Left lung (tissue), 10 donors: Measurements from ENCODE around the gene PDE1A. TPM values are rescaled to one million over a fixed set of nuclear protein-coding genes. Genes with fewer than 3 reads are reported as not detected.
A peak's percentile ranks its signal among the peaks of the same experiment; 100 is the strongest.

Experiments
- ATAC-seq: fragments of 200-7000 bp; cut with Tn5 transposase; one replicate; pipeline ENCODE4 v1.9.1; 2020; ENCODE audit warnings: moderate library complexity
- DNase-seq, 4 donors: peaks; one replicate each; pipeline ENCODE4 v3.0.0-alpha.2; 2013 to 2020
- H3K27ac ChIP-seq, 2 donors: fragments of 200-600 bp; sonication (generic) in 1 of 2; one replicate each; pipeline versions ENCODE4 v1.5.0 to v1.8.0; 2020 to 2021
- H3K27me3 ChIP-seq, 2 donors: fragments of 200-600 bp; sonication (generic) in 1 of 2; one replicate each; pipeline versions ENCODE4 v1.5.0 to v1.8.0; 2020 to 2021
- H3K36me3 ChIP-seq, 2 donors: fragments of 200-600 bp; sonication (generic) in 1 of 2; one replicate each; pipeline versions ENCODE4 v1.5.0 to v1.8.0; 2020 to 2021
- H3K4me1 ChIP-seq, 2 donors: fragments of 200-600 bp; one replicate each; pipeline ENCODE4 v1.8.0; 2021
- H3K4me3 ChIP-seq, 2 donors: fragments of 200-600 bp; sonication (generic) in 1 of 2; one replicate each; pipeline versions ENCODE4 v1.5.0 to v1.8.0; 2020 to 2021; ENCODE audit warnings: mild to moderate bottlenecking in 1 of 2
- H3K9me3 ChIP-seq, 2 donors: fragments of 200-600 bp; sonication (generic) in 1 of 2; one replicate each; pipeline versions ENCODE4 v1.5.0 to v1.8.0; 2020 to 2021
- intact Hi-C, 2 donors: fragments of 100-400 bp; cut with DNase I; formaldehyde crosslinking; loops; one replicate each; pipeline versions ENCODE4 v1.11.2 to v1.14.2; 2022
- polyA plus RNA-seq, 6 donors: library from polyadenylated mRNA; unstranded; fragments of 120-200 nt; gene quantifications; one replicate each; pipeline ENCODE4 v1.2.1, GENCODE V29; 2013; ENCODE audit not compliant: insufficient read length in 6 of 6
- total RNA-seq, 2 donors: library from RNA; stranded (reverse); fragmentation: NEBNext Ultra II Directional; extraction: Animal tissue kit (Norgen Biotek cat#: 25700); gene quantifications; one replicate each; pipeline ENCODE4 v1.2.1, GENCODE V29; 2021
- TF ChIP-seq, protein P1 (sequence below), 2 donors: fragments of 200-600 bp; sonication (generic) in 1 of 2; IDR thresholded peaks; one replicate each; pipeline versions ENCODE4 v1.5.0 to v1.8.0; 2021; ENCODE audit warnings: antibody characterized with exemption in 2 of 2
- donor health status: DM: no; HTN: yes; CAD: no.
- donor health status: DM: no; HTN: no; CAD: no.

Gene PDE1A
- total and polyA plus RNA-seq, 8 donors: 4.6 to 16.3 (median 13.2) TPM

DNA sequence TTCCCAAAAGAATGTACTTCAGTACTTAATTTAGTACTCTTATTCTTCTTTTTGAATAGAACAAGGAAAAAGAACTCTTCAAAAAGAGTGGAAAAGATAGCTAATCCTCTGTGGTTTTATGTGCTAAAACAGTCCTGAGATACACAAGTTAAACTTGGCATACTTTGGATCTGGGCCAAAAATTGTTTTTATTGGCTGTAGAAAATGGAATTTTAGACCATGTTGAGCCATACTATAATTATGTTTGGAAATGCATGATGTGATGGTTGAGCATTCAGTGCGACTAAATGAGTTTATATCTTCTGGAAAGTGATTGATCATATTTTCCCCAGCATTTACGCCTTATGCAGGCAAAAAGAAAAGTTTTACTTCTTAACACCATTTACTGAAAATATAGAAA is 18.0 kb upstream of the PDE1A start:
- H3K36me3 ChIP-seq: no peaks in the 10 kb centered on the region
- H3K27me3 ChIP-seq: no peaks in the 10 kb centered on the region
- H3K27ac ChIP-seq: no peak overlapping the region
- TF ChIP-seq, protein P1, sequence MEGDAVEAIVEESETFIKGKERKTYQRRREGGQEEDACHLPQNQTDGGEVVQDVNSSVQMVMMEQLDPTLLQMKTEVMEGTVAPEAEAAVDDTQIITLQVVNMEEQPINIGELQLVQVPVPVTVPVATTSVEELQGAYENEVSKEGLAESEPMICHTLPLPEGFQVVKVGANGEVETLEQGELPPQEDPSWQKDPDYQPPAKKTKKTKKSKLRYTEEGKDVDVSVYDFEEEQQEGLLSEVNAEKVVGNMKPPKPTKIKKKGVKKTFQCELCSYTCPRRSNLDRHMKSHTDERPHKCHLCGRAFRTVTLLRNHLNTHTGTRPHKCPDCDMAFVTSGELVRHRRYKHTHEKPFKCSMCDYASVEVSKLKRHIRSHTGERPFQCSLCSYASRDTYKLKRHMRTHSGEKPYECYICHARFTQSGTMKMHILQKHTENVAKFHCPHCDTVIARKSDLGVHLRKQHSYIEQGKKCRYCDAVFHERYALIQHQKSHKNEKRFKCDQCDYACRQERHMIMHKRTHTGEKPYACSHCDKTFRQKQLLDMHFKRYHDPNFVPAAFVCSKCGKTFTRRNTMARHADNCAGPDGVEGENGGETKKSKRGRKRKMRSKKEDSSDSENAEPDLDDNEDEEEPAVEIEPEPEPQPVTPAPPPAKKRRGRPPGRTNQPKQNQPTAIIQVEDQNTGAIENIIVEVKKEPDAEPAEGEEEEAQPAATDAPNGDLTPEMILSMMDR (IDR thresholded peaks at IDR 0.05): no peak
- H3K4me3 ChIP-seq: no peak overlapping the region
- ATAC-seq: no peak
- no peaks in the 10 kb centered on the region for H3K9me3 ChIP-seq
- no peak for DNase-seq
- H3K4me1 ChIP-seq: no peaks in the 10 kb centered on the region
- intact Hi-C loops: no loop called here

DNA sequence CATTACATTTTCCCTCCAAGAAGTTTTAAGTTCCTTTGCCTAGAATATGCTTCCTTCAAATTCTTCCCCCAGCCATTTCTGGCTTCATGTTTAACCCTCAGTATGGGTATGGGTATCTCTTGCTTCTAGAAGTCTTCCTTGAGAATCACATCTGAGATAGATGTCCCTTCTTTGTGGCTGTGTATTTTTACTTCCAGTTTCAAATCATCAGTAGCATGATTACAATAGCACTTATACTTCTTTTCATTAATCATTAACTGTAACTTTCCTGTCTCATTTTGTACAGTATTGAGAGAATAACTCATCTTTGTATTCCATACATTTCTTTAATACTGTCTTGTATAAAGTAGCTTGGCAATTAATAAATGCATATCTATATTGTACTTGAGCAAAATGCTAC is 17.3 kb upstream of the PDE1A start:
- no peak overlapping the region for H3K27ac ChIP-seq
- no peaks in the 10 kb centered on the region for H3K27me3 ChIP-seq
- DNase-seq (no peak), ATAC-seq (no peak)
- intact Hi-C loops: no loop called here
- no peaks in the 10 kb centered on the region for H3K36me3 ChIP-seq
- TF ChIP-seq, protein P1 (IDR thresholded peaks at IDR 0.05): no peak
- H3K4me3 ChIP-seq: no peak overlapping the region
- no peaks in the 10 kb centered on the region for H3K4me1 ChIP-seq
- no peaks in the 10 kb centered on the region for H3K9me3 ChIP-seq

DNA sequence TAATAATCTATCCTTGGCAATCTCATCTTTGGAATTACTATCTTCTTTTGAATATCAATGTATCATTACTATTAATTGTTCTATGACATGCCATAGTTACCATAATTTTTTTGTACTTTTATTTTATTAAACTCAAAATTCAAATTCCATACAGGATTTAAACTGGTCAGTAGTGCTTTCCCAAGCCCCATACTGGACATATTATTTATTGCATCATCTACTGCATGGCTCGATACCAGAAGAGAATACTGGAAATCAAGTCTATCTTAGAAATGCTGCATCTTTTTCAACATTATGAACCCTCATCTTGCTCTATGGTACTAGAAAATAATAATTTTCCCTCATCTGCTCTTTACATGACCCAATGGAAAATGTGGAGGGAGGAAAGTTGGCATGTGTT is 9.4 kb upstream of the PDE1A start:
- Histone ChIP-seq H3K27me3 (no peaks in the 10 kb centered on the region), H3K4me3 (no peak overlapping the region), H3K27ac (no peak overlapping the region), H3K4me1 (no peaks in the 10 kb centered on the region), H3K36me3 (no peaks in the 10 kb centered on the region), H3K9me3 (no peaks in the 10 kb centered on the region)
- DNase-seq (no peak), ATAC-seq (no peak)
- TF ChIP-seq, protein P1 (IDR thresholded peaks at IDR 0.05): no peak
- intact Hi-C loops: no loop called here

DNA sequence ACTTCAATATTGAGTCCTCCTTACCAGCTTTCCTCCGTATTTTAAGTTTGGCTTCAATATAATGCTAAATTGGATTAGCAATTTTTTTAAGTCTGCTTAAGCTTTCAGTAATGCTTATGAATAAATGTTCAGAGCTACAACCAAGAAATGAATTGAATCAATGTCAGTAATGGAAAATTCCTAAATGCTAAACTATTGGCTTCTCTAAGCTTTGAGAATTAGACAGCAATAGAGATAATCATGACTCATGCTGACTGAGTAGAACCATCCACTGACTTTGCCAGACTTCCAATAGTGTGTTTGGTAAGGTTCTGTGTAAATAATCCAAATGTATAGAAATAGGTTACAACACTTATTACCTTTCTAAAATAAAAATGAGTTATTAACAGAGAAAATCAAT is 8.9 kb upstream of the PDE1A start:
- H3K9me3 ChIP-seq: no peaks in the 10 kb centered on the region
- no peak overlapping the region for H3K27ac ChIP-seq
- H3K36me3 ChIP-seq: no peaks in the 10 kb centered on the region
- H3K27me3 ChIP-seq: no peaks in the 10 kb centered on the region
- H3K4me3 ChIP-seq: no peak overlapping the region
- TF ChIP-seq, protein P1 (IDR thresholded peaks at IDR 0.05): no peak
- DNase-seq (no peak), ATAC-seq (peak; percentile 26)
- intact Hi-C loops: no loop called here
- no peaks in the 10 kb centered on the region for H3K4me1 ChIP-seq

DNA sequence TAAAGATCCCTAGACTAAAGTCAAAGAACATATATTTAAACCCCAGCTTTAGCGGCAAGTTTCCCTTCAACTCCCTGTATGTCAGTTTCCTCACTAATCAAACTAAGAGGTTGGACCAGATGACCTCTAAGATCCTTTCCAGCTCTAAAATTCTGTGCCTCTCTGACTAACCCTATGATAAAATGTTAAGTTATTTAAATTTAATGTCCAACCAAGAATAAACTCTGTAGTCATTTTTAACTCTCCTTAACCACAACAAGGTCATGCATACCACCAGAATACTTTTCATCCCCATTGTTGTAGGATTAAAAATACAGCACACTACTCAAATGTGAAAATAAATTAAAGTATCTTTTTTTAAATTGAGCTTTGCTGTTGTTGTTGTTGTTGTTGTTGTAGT is 5.2 kb upstream of the PDE1A start:
- H3K27ac ChIP-seq: no peak overlapping the region
- no peak for ATAC-seq
- H3K36me3 ChIP-seq: no peaks in the 10 kb centered on the region
- intact Hi-C loops: no loop called here
- TF ChIP-seq, protein P1 (IDR thresholded peaks at IDR 0.05): no peak
- DNase-seq: no peak
- no peaks in the 10 kb centered on the region for H3K4me1 ChIP-seq
- H3K4me3 ChIP-seq: no peak overlapping the region
- no peaks in the 10 kb centered on the region for H3K27me3 ChIP-seq
- no peaks in the 10 kb centered on the region for H3K9me3 ChIP-seq
